Right lobe of liver (tissue), 4 donors: ENCODE measurements around the gene NFAT5.

Experiments
- CTCF ChIP-seq, 4 donors: fragments of 200-600 bp in 3 of 4; fragments of 450-650 bp in 1 of 4; IDR thresholded peaks; one replicate each; pipeline versions ENCODE4 v1.5.1 to v1.8.0; 2016 to 2022; ENCODE audit warnings: antibody characterized with exemption in 4 of 4, mild to moderate bottlenecking in 2 of 4
- POLR2A ChIP-seq: fragments of 450-650 bp; IDR thresholded peaks from one replicate; pipeline ENCODE4 v1.6.1; 2017; ENCODE audit warnings: antibody characterized with exemption, mild to moderate bottlenecking
- donor health status: DM: no; HTN: no; CAD: no.
- donor health status: DM: no; HTN: no; CAD: no.
- donor health status: DM: no; HTN: yes; CAD: no.

GRCh38 chr16:69701866-69702265 lies 136.1 kb downstream of the NFAT5 start:
- TF ChIP-seq CTCF (IDR thresholded peaks at IDR 0.05) (no peak), POLR2A (no peak)
